ENCODE results near the gene EPG5.

GRCh38 chr18:45945669-45946068 is 21.5 kb downstream of the EPG5 start:
- TF ChIP-seq EZH2 (IDR thresholded peaks at IDR 0.05; ENCODE audit: insufficient read depth, low read length) (no peak), CTCF (IDR thresholded peaks at IDR 0.05; ENCODE audit: insufficient read depth, low read depth, low read length) (no peak)
